Activated CD4-positive, alpha-beta T cell treated with anti-CD3 and anti-CD28 coated beads, Interleukin-2, amount 10 ng/mL, durations not matched to agents 7 days and 5 days (primary cell): ENCODE measurements around the gene DSCAML1. TPM values are rescaled to one million over a fixed set of nuclear protein-coding genes. Genes with fewer than 3 reads are reported as not detected.

Experiments used
- CTCF ChIA-PET: fragments of 350-600 bp; sonication (Branson Sonifier 250); formaldehyde crosslinking; loops from one replicate; lab custom pipeline; 2021; ENCODE audit warnings: antibody characterized with exemption; lab: Charles Lee
- POLR2A ChIA-PET: fragments of 350-600 bp; sonication (Branson Sonifier 250); formaldehyde crosslinking; loops from one replicate; lab custom pipeline; 2021; ENCODE audit warnings: antibody characterized with exemption; lab: Charles Lee
- DNase-seq: peaks from one replicate; pipeline ENCODE4 v3.0.0-alpha.2; 2020
- H3K27ac Mint-ChIP-seq: one replicate; pipeline ENCODE4 v1.8.0; 2021; ENCODE audit warnings: mild to moderate bottlenecking, moderate library complexity, mixed read lengths
- H3K27me3 Mint-ChIP-seq: one replicate; pipeline ENCODE4 v1.8.0; 2021; ENCODE audit warnings: mixed read lengths
- H3K36me3 Mint-ChIP-seq: one replicate; pipeline ENCODE4 v1.8.0; 2021; ENCODE audit warnings: low read depth, mixed read lengths
- H3K4me1 Mint-ChIP-seq: one replicate; pipeline ENCODE4 v1.8.0; 2021; ENCODE audit warnings: mixed read lengths
- H3K4me3 Mint-ChIP-seq: one replicate; pipeline ENCODE4 v1.8.0; 2021; ENCODE audit warnings: mild to moderate bottlenecking, moderate library complexity, mixed read lengths
- H3K9me3 Mint-ChIP-seq: one replicate; pipeline ENCODE4 v1.8.0; 2021; ENCODE audit warnings: mixed read lengths
- total RNA-seq, 2 experiments: library from RNA; stranded (reverse); gene quantifications; one replicate each; pipeline ENCODE4 v1.2.3, GENCODE V29; 2021

The DSCAML1 gene
- total RNA-seq, result under 1 TPM; 0.02 to 0.25 TPM

- Mint-ChIP-seq H3K4me1 (peaks cover 4% of the 10 kb centered on the region), H3K4me3 (peak within 1 kb of the TSS; percentile 29), H3K27me3 (peaks cover 71% of the 10 kb centered on the region), H3K9me3 (no peaks in the 10 kb centered on the region), H3K27ac (no peak within 1 kb of the TSS), H3K36me3 (peaks cover 2% of the 10 kb centered on the region)
- peak; percentile 27 for DNase-seq
- ChIA-PET POLR2A (no interaction called here), CTCF (interaction anchor here (1.2 to 1.3 kb wide), 2 partner anchors 10 to 20 kb away, joined by 3 to 10 read pairs; no protein-coding TSS in a partner anchor)
Observed at GRCh38 chr11:117796872-117797529, at the start of gene DSCAML1. Gene DSCAML1 (minus strand): TSS chr11:117797216. CDS start chr11:117797079, 137 bp downstream.

DNA sequence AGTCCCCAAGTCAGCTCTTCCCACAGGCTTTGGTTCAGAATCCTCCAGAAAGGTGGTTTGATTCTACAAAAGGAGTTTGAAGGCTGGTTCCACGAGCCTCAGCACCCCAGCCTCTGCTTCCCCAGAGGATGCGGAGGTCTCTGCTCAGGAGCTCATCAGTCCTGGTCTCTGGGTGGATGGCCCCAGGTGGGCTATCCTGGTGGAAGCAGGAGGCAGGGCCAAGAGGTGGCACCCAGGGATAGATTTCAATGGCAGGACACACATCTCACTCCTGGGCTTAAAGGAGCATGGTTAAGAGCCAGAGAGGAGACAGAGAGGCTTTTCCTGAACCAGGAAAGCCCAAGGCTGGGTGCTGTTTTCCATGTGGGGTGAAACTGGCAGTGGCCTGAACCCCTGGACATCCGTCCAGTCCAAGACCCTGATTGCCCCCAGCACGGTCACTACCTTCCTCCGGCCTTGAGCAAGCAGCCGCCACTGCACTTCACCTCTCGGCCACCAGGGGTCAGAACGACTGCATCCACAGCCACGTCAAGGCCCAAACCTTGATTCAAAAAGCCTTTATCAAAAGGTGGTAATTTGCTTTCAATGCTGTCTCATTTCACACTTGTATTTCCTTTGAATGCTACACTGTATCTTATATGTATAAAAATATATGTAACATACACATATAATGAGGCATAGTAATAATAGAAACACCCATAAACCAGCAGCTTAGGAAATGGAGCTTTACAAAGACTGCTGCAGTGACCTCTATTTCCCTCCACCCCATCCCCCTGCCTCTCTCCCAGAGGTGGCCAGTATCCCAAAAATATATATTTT, 46.9 kb upstream of the DSCAML1 start:
- Mint-ChIP-seq H3K27me3 (peaks cover 6% of the 10 kb centered on the region), H3K4me3 (no peak overlapping the region), H3K36me3 (no peaks in the 10 kb centered on the region), H3K27ac (no peak overlapping the region), H3K9me3 (no peaks in the 10 kb centered on the region), H3K4me1 (no peaks in the 10 kb centered on the region)
- DNase-seq, result peak; percentile 84
- ChIA-PET POLR2A (no interaction called here), CTCF (interaction anchor here (0.6 to 3.5 kb wide), 13 partner anchors 9 to 418 kb away, joined by 3 to 31 read pairs (median 4); no protein-coding TSS in a partner anchor)

DNA sequence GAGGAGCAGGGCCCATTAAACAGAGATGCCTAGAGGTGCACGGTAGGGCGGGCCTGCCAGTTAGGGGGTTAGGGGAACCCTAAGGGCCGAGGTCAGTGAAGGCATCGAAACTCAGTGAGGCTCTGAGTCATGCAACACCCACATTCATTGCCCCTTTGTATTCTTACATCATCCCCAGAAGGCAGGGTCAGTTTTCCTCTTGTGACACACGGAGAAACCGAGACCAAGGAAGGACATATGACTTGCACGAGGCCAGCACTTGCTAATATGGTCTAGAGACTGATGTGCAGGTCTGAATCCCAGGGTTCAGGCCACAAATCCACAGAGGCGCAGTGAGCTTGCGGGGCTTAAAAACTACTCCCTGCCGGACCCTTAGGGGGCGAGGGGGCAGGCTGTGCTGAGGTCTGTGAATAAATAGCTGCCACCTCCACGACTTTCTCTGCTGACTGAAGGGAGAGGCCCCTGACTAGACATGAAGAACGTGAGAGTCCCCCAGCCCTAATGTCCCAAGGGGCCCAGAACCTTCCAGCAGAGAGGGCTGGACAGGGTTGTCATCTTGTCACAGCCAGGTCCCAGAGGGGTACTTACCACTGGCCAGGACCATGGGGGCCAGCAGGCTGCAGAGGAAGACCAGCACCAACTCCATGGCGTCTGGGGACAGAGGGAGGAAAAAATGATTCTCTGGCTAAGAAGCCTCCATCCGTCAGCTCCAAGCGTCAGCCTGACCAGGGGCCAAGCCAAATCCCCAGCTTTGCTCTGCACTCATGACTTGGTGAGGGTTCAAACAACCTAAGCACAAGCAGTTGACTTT, 45.3 kb upstream of the DSCAML1 start:
- Mint-ChIP-seq H3K9me3 (no peaks in the 10 kb centered on the region), H3K4me1 (no peaks in the 10 kb centered on the region), H3K27ac (peak overlapping the region; percentile 33), H3K36me3 (no peaks in the 10 kb centered on the region), H3K4me3 (no peak overlapping the region), H3K27me3 (peaks cover 16% of the 10 kb centered on the region)
- POLR2A ChIA-PET, result interaction anchor here (0.6 kb wide), 1 partner anchor 18 kb away, joined by 6 read pairs; no protein-coding TSS in a partner anchor
- CTCF ChIA-PET, result interaction anchor here (1.1 to 3.5 kb wide), 11 partner anchors 8 to 416 kb away, joined by 3 to 31 read pairs (median 4); no protein-coding TSS in a partner anchor
- no peak for DNase-seq

DNA sequence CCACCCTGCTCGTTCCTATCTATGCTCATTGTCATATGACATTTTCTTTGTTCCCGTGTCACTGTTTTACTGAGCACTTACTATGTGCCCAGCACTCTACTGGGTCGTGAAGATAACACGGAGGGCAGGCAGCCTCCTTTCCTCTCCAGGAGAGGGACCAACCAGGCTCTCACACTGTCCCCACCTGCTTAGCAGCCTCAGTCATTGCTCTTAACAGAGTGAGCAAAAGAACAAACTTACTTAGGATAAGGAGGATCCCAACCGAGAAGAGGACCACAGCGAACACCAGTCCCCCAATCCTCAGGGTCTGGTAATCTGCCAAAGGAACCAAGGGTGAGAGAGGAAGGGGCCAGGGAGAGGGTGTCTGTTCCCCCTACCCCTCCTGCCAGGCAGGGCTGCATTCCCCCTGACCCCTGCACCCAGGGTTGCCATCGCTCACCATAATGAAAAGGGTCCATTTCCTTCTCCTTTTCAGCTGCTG, 44.6 kb upstream of the DSCAML1 start:
- Mint-ChIP-seq H3K4me3 (no peak overlapping the region), H3K27ac (no peak overlapping the region), H3K9me3 (no peaks in the 10 kb centered on the region), H3K4me1 (no peaks in the 10 kb centered on the region), H3K27me3 (peaks cover 16% of the 10 kb centered on the region), H3K36me3 (no peaks in the 10 kb centered on the region)
- CTCF ChIA-PET, result interaction anchor here (1.1 to 3.5 kb wide), 7 partner anchors 25 to 211 kb away, joined by 3 to 31 read pairs (median 5); no protein-coding TSS in a partner anchor
- POLR2A ChIA-PET, result no interaction called here
- no peak for DNase-seq

DNA sequence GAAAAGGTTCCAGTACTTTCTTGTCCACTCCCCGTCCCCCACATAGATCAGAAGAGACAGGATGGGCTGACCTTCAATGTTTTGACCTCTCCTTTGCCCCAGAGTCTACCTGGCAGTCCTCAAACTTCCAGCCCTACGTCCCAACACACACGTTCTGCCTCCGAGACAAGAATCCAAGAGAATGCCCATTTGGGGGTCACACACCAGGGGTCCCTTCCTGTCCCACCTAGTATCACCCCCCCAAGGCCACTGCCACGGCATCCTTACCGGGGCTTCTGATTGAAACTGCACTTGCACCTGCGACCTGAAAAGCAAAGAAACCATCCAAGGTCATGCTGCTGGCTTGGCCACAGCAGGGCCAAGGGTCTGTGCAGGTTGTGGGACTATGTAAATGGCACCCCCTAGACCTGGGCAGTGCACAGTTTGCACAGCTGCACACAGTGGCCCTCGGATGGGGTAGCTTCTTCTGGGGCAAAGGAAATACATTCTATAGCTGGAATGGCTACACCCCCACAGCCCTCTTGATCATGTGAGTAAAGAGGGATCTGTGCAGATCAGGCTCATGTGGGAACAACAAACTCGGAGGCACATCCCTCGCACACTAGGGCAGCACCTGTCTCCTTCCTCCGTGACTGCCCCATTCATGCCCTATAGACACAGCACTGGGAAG, 44.0 kb upstream of the DSCAML1 start:
- DNase-seq, result no peak
- no peaks in the 10 kb centered on the region for H3K4me1 Mint-ChIP-seq
- no peak overlapping the region for H3K4me3 Mint-ChIP-seq
- H3K27ac Mint-ChIP-seq, result peak overlapping the region; percentile 11
- no peaks in the 10 kb centered on the region for H3K9me3 Mint-ChIP-seq
- ChIA-PET POLR2A (no interaction called here), CTCF (interaction anchor here (0.5 to 3.5 kb wide), 3 partner anchors 33 to 203 kb away, joined by 4 to 14 read pairs (median 4); no protein-coding TSS in a partner anchor)
- peaks cover 13% of the 10 kb centered on the region for H3K27me3 Mint-ChIP-seq
- no peaks in the 10 kb centered on the region for H3K36me3 Mint-ChIP-seq

GRCh38 chr11:117839936-117840813, 43.2 kb upstream of the DSCAML1 start:
- Mint-ChIP-seq H3K4me3 (no peak overlapping the region), H3K36me3 (no peaks in the 10 kb centered on the region), H3K27me3 (peaks cover 12% of the 10 kb centered on the region), H3K27ac (peak overlapping the region; percentile 11), H3K9me3 (no peaks in the 10 kb centered on the region), H3K4me1 (no peaks in the 10 kb centered on the region)
- CTCF ChIA-PET, result interaction anchor here (0.5 to 1.7 kb wide), 3 partner anchors 107 to 213 kb away, joined by 4 to 6 read pairs (median 4); no protein-coding TSS in a partner anchor
- POLR2A ChIA-PET, result no interaction called here
- DNase-seq, result no peak

GRCh38 chr11:117839380-117839881, 42.4 kb upstream of the DSCAML1 start:
- no peaks in the 10 kb centered on the region for H3K4me1 Mint-ChIP-seq

DNA sequence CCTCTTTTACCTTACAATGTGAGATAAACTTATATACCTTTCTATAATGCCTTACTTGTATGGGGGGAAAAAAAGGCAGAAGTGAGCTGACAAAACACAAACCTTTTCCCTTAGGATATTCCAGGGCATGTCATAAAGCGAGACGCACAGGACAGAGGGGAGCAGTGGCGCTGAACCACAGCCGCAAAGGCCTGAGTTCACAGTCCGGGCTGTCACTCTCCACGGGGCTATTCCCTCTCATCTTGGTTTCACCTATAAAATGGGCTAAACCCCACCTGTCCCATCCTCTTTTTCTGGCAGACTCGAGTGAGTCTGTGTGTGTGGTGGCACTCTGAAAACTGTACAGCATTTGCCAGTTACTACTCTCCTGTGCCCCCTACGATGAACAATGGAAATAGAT, 41.9 kb upstream of the DSCAML1 start:
- H3K4me3 Mint-ChIP-seq, result no peak overlapping the region
- DNase-seq, result no peak
- no peaks in the 10 kb centered on the region for H3K9me3 Mint-ChIP-seq
- ChIA-PET POLR2A (no interaction called here), CTCF (interaction anchor here (0.7 to 1.7 kb wide), 2 partner anchors 215 to 824 kb away, joined by 4 to 6 read pairs; no protein-coding TSS in a partner anchor)
- H3K36me3 Mint-ChIP-seq, result no peaks in the 10 kb centered on the region
- H3K27ac Mint-ChIP-seq, result no peak overlapping the region
- H3K27me3 Mint-ChIP-seq, result peaks cover 12% of the 10 kb centered on the region
- H3K4me1 Mint-ChIP-seq, result no peaks in the 10 kb centered on the region

More at GRCh38 chr11:117839380-117839881, 42.4 kb upstream of the DSCAML1 start:
- DNase-seq, result no peak
- Mint-ChIP-seq H3K9me3 (no peaks in the 10 kb centered on the region), H3K27me3 (peaks cover 12% of the 10 kb centered on the region), H3K27ac (no peak overlapping the region), H3K36me3 (no peaks in the 10 kb centered on the region), H3K4me3 (no peak overlapping the region)
- ChIA-PET POLR2A (no interaction called here), CTCF (interaction anchor here (1.7 kb wide), 1 partner anchor 214 kb away, joined by 6 read pairs; no protein-coding TSS in a partner anchor)

DNA sequence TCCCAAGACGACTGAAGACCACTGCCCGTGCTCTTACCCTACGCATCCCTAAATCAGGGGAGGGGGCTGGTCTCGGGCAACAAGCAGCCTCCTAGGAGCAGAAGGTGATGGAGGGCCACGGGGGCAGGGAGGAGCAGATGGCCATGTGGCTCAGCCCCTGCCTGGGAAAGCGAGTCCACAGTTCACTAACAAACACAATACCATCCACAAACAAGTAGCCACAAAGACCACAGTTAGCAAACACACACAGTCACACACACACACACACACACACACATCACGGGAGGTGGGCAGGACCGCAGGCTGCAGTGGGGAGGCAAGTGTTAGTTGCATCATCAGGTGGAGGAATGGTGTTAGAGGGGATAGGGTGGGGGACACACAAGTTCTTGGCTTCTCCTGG, 40.8 kb upstream of the DSCAML1 start:
- DNase-seq, result no peak
- no peaks in the 10 kb centered on the region for H3K9me3 Mint-ChIP-seq
- no peak overlapping the region for H3K4me3 Mint-ChIP-seq
- POLR2A ChIA-PET, result no interaction called here
- H3K27ac Mint-ChIP-seq, result no peak overlapping the region
- CTCF ChIA-PET, result no interaction called here
- H3K4me1 Mint-ChIP-seq, result no peaks in the 10 kb centered on the region
- H3K36me3 Mint-ChIP-seq, result no peaks in the 10 kb centered on the region
- H3K27me3 Mint-ChIP-seq, result peaks cover 12% of the 10 kb centered on the region

DNA sequence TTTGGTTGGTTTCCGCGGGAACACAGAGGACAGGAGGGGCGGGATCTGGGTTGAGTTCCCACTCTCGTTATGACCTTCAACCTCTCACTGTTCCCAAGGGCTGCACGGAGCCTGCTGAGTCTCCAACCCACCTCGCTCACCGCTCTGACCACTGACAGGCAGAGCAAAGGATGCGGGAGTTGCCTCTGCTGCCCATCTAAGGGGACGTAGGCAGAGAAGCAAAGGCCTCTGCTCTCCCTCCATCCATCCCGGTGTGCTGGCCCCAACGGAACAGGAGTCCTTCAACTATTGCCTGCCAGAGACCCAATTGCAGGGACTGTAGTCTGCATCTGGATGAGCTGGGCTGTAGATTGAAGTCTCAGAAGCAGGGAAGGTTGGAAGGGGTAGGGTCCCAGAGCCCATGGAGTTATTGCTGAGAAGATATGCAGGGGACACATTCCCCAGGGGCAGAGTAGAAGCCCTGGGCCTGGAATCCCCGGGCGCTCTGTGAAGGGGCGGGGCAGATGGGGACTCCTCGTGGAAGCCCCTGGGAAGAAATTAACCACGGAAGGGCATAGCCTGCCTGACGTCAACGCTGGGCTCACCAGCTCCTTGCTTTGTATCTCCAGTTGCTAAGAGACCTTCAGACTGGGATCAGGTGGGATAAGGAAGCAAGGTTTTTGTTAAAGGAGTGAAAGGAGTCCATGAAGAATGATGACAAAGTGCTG, 40.2 kb upstream of the DSCAML1 start:
- no peaks in the 10 kb centered on the region for H3K9me3 Mint-ChIP-seq
- ChIA-PET POLR2A (no interaction called here), CTCF (no interaction called here)
- peaks cover 2% of the 10 kb centered on the region for H3K4me1 Mint-ChIP-seq
- no peak overlapping the region for H3K27ac Mint-ChIP-seq
- no peak for DNase-seq
- no peaks in the 10 kb centered on the region for H3K36me3 Mint-ChIP-seq
- H3K27me3 Mint-ChIP-seq, result peaks cover 12% of the 10 kb centered on the region
- H3K4me3 Mint-ChIP-seq, result no peak overlapping the region
